BLaER1 (cell line): Measurements from ENCODE around the gene TOMM20.
"Not testable (repeated sequence)": the region's sequence is repeated elsewhere in the genome, so short reads cannot be mapped to it uniquely, and the experiment has no call there.

Experiments used
- H3K27ac ChIP-seq: shearing (Covaris generic); formaldehyde crosslinking; 2 replicates; pipeline ENCODE4 v1.8.1; 2022
- H3K27me3 ChIP-seq: shearing (Covaris generic); formaldehyde crosslinking; 2 replicates; pipeline ENCODE4 v1.8.1; 2022
- H3K36me3 ChIP-seq: shearing (Covaris generic); formaldehyde crosslinking; 2 replicates; pipeline ENCODE4 v1.8.1; 2022
- H3K4me1 ChIP-seq: shearing (Covaris generic); formaldehyde crosslinking; 2 replicates; pipeline ENCODE4 v1.8.1; 2022
- H3K4me2 ChIP-seq: shearing (Covaris generic); formaldehyde crosslinking; 2 replicates; pipeline ENCODE4 v1.8.1; 2022
- H3K4me3 ChIP-seq: shearing (Covaris generic); formaldehyde crosslinking; 2 replicates; pipeline ENCODE4 v1.8.1; 2022
- H3K9ac ChIP-seq: shearing (Covaris generic); formaldehyde crosslinking; 2 replicates; pipeline ENCODE4 v1.8.1; 2022
- H3K9me3 ChIP-seq: shearing (Covaris generic); formaldehyde crosslinking; 2 replicates; pipeline ENCODE4 v1.8.1; 2022
- H4K20me1 ChIP-seq: shearing (Covaris generic); formaldehyde crosslinking; 2 replicates; pipeline ENCODE4 v1.8.1; 2022
- Cebpa-rat ChIP-seq: shearing (Covaris generic); IDR thresholded peaks from 2 replicates; pipeline ENCODE4 v1.8.1; 2022

The TOMM20 gene

DNA sequence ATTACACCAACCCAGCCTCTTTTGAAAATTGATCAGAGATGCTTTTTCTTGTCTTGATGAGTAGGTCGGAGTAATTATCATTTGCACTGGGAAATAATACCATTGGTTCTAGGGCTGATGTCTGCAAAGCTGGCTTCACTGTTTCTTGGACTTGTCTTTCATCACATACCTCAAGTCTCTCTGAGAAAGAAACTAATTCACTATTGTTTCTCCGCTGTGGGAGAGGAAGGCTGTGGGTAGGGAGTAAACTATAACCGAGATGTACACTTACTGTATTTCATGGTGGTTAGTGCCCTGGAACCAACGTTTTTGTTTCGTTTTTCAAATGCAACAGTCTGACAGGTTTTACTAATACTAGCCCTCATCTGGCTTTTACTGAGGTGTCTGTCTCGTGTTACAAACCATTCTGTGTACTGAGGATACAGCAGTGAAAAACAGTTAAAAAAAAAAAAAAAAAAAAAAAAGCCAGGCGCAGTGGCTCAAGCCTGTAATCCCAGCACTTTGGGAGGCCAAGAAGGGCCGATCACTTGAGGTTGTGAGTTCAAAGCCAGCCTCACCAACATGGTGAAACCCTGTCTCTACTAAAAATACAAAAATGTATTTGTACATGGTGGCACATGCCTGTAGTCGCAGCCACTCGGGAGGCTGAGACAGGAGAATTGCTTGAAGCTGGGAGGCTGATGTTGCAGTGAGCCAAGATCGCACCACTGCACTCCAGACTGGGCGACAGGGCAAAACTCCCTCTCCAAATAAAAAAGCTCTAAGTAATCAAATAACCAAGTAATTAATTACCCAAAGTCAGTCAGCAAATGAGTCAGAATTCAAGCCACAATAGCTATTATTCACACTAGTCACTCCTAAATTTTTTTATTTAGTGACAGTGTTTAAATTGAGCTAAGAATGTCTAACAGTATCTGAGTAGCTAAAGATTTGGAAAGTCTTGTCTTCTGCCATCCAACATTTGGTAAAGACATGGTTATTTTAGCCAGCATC is 23.3 kb downstream of the TOMM20 start:
- H3K27ac ChIP-seq: no peak overlapping the region
- H3K9ac ChIP-seq: no peak overlapping the region
- H3K9me3 ChIP-seq: no peaks in the 10 kb centered on the region
- peaks cover 40% of the 10 kb centered on the region for H4K20me1 ChIP-seq
- H3K4me1 ChIP-seq: peaks cover 44% of the 10 kb centered on the region
- H3K36me3 ChIP-seq: peaks cover 39% of the 10 kb centered on the region
- no peak for TF ChIP-seq Cebpa-rat
- H3K27me3 ChIP-seq: no peaks in the 10 kb centered on the region
- peak overlapping the region; percentile 39 for H3K4me2 ChIP-seq
- no peak overlapping the region for H3K4me3 ChIP-seq

DNA sequence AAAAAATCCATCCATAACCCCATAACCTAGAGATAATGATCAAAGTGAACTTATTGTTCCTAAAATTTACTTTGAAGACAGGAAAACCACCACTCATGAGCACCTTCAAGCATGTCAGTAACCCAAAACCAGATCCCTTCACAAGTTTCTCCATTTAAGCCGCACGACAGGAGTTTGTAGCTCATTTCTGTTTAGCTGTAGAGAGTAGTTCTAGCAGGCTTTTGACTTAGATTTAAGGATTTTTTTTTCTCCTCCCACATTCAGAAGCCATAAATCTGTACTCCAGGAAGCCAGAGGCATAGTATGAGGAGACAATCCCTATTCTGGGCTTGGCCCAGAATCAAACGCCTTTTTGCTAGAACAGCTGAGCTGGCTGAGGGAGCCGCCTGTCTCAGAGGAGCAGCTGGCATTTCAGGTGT is 25.6 kb downstream of the TOMM20 start:
- no peak for TF ChIP-seq Cebpa-rat
- Histone ChIP-seq H3K4me2 (peak overlapping the region; percentile 41), H4K20me1 (peaks cover 17% of the 10 kb centered on the region), H3K27me3 (no peaks in the 10 kb centered on the region), H3K9me3 (no peaks in the 10 kb centered on the region), H3K36me3 (peaks cover 16% of the 10 kb centered on the region), H3K9ac (no peak overlapping the region), H3K4me1 (peaks cover 54% of the 10 kb centered on the region), H3K27ac (no peak overlapping the region), H3K4me3 (no peak overlapping the region)

DNA sequence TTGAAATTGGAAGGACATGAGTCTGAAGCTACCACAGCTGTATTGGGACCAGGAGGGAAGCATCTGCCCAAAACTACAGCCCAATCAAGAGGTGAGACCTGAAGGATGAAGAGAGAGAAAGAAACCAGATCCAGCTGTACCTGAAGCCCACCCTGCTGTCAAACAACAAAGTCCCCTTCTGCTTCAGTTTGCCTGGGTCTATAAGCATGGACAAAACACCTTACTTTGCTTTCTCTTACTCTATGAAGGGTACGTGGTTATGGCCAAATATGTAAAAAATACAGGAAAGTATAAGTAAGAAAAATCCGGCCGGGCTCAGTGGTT is 26.4 kb downstream of the TOMM20 start:
- no peak for TF ChIP-seq Cebpa-rat
- Histone ChIP-seq H3K27ac (no peak overlapping the region), H3K9me3 (no peaks in the 10 kb centered on the region), H3K4me3 (no peak overlapping the region), H4K20me1 (peaks cover 9% of the 10 kb centered on the region; the same call in 1 of the 2 replicates), H3K4me1 (peaks cover 54% of the 10 kb centered on the region), H3K27me3 (no peaks in the 10 kb centered on the region), H3K36me3 (peaks cover 8% of the 10 kb centered on the region), H3K4me2 (no peak overlapping the region), H3K9ac (no peak overlapping the region)

DNA sequence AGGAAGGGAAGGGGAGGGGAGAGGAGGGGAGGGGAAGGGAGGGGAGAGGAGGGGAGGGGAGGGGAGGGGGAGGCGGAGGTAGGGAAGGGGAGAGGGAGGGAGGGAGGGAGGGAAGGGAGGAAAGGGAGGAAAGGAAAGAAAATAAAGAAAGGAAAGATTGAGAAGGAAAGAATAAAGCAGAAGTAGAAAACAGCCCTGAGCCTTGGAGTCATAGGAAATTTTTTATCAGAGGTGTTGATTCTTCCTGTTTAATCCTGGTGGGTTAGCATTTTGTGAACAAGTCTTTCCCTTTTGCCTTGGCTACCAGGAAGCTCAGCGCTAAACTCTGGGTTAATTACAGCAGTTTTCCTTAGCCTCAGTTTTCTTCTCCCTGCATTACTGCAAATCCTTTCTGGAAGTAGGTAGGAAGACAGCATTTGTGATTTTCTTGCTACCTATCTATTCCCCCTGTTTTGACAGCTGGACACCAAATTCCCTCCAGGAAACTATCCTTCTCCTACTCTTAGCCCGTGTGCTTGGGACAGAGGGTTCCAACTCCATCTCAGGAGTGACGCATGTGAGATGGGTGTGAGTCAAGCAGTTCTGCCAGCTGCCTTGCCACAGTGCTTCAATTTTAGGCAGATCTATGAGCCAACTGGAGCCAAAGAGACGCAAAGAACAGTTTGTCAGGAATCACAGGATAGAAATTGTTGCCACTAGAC is 26.9 kb downstream of the TOMM20 start:
- Histone ChIP-seq H3K4me3 (no peak overlapping the region), H3K27me3 (no peaks in the 10 kb centered on the region), H3K4me1 (peaks cover 54% of the 10 kb centered on the region), H4K20me1 (0 out of 2 replicates have a peak, but pooled peaks cover 4% of the 10 kb centered on the region), H3K27ac (no peak overlapping the region), H3K36me3 (0 out of 2 replicates have a peak, but pooled peaks cover 3% of the 10 kb centered on the region), H3K4me2 (no peak overlapping the region), H3K9ac (no peak overlapping the region), H3K9me3 (no peaks in the 10 kb centered on the region)
- TF ChIP-seq Cebpa-rat: no peak

DNA sequence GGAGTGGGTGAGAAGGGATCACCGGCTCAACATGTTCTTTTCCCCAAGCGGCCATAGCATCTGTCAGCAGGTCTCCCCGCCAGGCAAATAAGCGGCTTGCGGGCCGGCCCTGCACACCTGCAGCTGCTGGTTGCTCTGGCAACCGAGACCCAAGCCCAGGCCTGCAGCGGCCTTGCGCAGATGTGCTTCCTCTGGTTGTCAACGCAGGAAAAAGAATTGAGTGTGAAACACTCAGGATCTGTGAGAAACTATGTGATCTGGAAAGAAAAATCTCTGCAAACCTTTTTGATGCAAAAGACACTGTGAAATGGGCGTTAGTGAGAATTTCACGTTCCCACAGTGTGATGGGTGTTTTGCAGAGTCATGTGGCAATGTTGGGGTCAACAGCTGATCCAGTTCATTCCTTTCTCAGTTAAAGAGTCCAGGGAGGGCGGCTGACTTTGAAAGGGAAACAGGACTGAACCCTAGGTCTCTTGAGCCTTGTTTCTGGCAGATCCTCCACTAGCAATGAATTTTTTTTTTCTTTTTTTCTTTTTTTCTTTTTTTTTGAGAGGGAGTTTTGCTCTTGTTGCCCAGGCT is 28.4 kb downstream of the TOMM20 start:
- Histone ChIP-seq H3K4me2 (peak overlapping the region; percentile 71), H3K9ac (peak overlapping the region; percentile 59; the same call in 1 of the 2 replicates)

DNA sequence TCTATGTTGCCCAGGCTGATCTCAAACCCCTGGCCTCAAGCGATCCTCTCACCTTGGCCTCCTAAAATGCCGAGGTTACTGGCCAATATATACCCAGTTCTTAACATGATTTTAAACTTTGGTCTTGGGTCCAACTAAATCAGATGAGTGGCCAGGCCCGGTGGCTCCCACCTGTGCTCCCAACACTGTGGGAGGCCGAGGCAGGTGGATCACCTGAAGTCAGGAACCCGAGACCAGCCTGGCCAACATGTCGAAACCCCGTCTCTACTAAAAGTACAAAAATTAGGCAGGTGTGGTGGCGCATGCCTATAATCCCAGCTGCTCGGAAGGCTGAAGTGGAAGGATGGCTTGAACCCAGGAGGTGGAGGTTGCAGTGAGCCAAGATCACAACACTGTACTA is 29.6 kb downstream of the TOMM20 start:
- no peaks in the 10 kb centered on the region for H3K9me3 ChIP-seq
- H3K4me1 ChIP-seq: peaks cover 42% of the 10 kb centered on the region
- H4K20me1 ChIP-seq: no peaks in the 10 kb centered on the region
- H3K4me2 ChIP-seq: peak overlapping the region; percentile 71; the same call in 1 of the 2 replicates
- TF ChIP-seq Cebpa-rat: no peak
- H3K36me3 ChIP-seq: no peaks in the 10 kb centered on the region
- no peaks in the 10 kb centered on the region for H3K27me3 ChIP-seq
- no peak overlapping the region for H3K4me3 ChIP-seq
- H3K9ac ChIP-seq: no peak overlapping the region
- H3K27ac ChIP-seq: no peak overlapping the region

More for the DNA sequence above, 28.4 kb downstream of the TOMM20 start:
- TF ChIP-seq Cebpa-rat: no peak
- Histone ChIP-seq H3K9me3 (no peaks in the 10 kb centered on the region), H4K20me1 (no peaks in the 10 kb centered on the region), H3K36me3 (0 out of 2 replicates have a peak, but pooled peaks cover under 1% of the 10 kb centered on the region), H3K27ac (peak overlapping the region; percentile 32; the same call in 1 of the 2 replicates), H3K4me1 (peaks cover 52% of the 10 kb centered on the region), H3K4me3 (no peak overlapping the region), H3K27me3 (no peaks in the 10 kb centered on the region)

DNA sequence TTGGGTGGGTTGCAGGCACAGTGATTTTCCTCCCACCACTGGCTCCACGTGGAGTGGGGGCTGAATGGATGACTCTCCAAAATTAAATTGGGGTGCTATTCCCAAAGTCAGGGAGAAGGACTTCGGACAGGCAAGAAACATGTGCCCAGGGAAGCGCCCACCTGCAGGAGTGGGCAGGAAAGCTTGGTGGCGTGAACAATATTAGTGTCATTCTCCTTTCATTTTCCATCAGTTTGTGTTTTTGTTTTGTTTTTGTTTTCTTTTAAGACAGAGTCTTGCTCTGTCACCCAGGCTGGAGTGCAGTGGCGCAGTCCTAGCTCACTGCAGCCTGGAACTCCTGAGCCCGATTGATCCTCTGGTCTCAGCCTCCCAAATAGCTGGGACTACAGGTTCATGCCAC is 30.1 kb downstream of the TOMM20 start:
- Histone ChIP-seq H3K27me3 (no peaks in the 10 kb centered on the region), H3K9me3 (no peaks in the 10 kb centered on the region), H3K4me3 (no peak overlapping the region), H3K4me1 (peaks cover 42% of the 10 kb centered on the region), H3K4me2 (no peak overlapping the region), H3K9ac (no peak overlapping the region), H3K27ac (no peak overlapping the region), H3K36me3 (no peaks in the 10 kb centered on the region), H4K20me1 (no peaks in the 10 kb centered on the region)
- TF ChIP-seq Cebpa-rat: no peak

DNA sequence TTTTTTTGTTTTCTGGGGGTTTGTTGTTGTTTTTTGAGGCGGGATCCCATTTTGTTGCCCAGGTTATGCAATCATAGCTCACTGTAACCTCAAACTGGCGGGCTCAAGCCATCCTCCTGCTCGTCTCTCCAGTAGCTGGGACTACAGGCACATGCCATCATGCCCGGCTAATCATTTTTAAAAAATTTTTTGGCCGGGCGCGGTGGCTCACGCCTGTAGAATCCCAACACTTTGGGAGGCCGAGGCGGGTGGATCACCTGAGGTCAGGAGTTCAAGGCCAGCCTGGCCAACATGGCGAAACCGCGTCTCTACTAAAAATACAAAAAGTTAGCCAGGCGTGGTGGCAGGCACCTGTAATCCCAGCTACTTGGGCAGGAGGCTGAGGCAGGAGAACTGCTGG is 31.1 kb downstream of the TOMM20 start:
- H3K4me3 ChIP-seq, H3K4me2 ChIP-seq, H3K9me3 ChIP-seq, H4K20me1 ChIP-seq, H3K27ac ChIP-seq, H3K9ac ChIP-seq, H3K27me3 ChIP-seq, H3K36me3 ChIP-seq: not testable (repeated sequence)
- H3K4me1 ChIP-seq: peaks cover 41% of the 10 kb centered on the region

DNA sequence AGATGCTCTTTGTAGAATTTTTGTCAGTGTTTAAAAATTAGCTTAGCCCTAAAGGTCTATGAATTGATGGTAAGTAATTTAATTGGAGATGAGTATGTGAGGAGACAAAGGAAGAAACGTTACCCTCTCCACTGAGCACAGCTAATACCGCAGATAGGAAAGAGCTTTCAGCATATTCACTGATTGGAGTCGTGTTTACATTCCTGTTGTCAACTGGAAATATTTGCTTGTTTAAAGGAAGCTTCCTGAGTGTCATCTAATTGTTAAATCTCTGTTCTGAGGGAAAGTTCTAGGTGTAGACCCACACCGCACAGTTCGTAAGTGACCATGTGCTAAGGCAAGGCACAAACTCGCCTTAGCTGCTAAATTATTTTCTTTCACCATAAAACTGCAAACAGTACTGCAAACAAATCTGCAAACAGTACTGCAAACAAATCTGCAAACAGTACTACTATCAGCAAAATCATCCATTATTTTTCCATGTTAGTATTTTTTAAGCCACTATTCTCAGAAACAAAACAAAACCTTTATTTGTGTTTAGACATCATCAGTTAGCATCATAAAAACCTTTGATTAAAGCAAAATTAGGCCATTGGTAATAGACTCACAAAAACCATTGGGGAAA is 32.6 kb downstream of the TOMM20 start:
- Histone ChIP-seq H4K20me1 (no peaks in the 10 kb centered on the region), H3K9ac (no peak overlapping the region), H3K4me1 (peaks cover 38% of the 10 kb centered on the region), H3K36me3 (no peaks in the 10 kb centered on the region), H3K4me3 (no peak overlapping the region), H3K27me3 (no peaks in the 10 kb centered on the region), H3K4me2 (no peak overlapping the region), H3K27ac (no peak overlapping the region), H3K9me3 (no peaks in the 10 kb centered on the region)
- TF ChIP-seq Cebpa-rat: no peak
